GM04503 (cell line): ENCODE results near the gene CAPRIN2.
A peak's percentile ranks its signal among the peaks of the same experiment; 100 is the strongest.

Experiments used
- DNase-seq: peaks from one replicate; pipeline ENCODE4 v3.0.0-alpha.2; 2012; ENCODE audit warnings: low read depth

CAPRIN2 gene, protein sequence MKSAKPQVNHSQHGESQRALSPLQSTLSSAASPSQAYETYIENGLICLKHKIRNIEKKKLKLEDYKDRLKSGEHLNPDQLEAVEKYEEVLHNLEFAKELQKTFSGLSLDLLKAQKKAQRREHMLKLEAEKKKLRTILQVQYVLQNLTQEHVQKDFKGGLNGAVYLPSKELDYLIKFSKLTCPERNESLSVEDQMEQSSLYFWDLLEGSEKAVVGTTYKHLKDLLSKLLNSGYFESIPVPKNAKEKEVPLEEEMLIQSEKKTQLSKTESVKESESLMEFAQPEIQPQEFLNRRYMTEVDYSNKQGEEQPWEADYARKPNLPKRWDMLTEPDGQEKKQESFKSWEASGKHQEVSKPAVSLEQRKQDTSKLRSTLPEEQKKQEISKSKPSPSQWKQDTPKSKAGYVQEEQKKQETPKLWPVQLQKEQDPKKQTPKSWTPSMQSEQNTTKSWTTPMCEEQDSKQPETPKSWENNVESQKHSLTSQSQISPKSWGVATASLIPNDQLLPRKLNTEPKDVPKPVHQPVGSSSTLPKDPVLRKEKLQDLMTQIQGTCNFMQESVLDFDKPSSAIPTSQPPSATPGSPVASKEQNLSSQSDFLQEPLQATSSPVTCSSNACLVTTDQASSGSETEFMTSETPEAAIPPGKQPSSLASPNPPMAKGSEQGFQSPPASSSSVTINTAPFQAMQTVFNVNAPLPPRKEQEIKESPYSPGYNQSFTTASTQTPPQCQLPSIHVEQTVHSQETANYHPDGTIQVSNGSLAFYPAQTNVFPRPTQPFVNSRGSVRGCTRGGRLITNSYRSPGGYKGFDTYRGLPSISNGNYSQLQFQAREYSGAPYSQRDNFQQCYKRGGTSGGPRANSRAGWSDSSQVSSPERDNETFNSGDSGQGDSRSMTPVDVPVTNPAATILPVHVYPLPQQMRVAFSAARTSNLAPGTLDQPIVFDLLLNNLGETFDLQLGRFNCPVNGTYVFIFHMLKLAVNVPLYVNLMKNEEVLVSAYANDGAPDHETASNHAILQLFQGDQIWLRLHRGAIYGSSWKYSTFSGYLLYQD

DNA sequence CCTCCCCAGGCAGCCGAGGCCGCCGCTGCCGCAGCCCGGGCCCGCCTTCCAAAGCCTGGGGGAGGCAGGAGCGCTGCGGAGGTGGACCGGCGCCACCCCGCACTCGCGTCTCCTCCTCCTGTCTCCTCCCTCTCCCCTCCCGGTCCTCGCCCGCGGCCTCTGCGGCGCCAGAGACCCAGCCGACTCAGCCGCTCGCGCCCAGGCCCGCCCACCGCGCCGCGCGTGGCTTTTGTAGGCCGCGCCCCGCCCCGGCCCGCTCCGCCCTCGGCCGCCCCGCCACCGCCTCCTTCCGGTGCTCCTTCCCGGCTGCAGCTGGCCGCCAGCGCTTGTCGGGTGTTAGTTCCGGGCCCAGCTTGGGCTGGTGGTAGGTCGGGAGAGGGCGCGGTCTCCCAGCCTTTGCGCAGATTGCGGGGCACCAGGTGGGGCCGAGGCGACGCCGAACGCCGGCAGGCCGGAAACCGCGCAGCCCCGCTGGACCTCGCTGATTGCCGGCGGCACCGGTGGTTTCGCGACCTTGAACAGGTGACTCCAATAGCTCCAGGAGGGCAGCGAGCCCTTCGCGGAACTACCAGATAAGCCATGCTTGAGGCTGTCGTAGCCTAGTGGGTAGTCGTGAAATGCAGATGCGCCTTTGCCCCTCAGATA lies at the start of gene CAPRIN2:
Gene CAPRIN2, minus strand, starts transcription at position 202 of the 645 bp plus-strand sequence. CDS start 1,431 bp downstream, outside the sequence.
- peak; percentile 61 for DNase-seq

DNA sequence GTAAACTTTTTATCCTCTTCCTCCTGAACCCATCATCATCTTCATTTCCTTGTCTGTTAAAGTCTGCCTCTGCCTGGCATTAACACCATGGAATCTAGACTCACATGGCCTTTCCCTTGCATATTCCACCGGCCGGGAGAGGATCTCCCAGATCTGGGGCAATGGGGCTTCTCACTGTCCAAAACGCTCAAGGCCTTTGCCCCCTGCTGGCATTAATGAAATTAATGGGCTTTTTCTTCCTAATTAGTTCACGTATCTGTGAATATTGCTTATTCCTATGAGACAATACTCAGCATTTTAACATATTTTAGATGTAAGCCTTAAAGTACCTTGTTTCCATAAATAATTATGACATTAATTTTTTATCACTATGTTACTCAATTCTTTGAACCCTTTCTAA lies 42.9 kb upstream of the CAPRIN2 start:
- no peak for DNase-seq

DNA sequence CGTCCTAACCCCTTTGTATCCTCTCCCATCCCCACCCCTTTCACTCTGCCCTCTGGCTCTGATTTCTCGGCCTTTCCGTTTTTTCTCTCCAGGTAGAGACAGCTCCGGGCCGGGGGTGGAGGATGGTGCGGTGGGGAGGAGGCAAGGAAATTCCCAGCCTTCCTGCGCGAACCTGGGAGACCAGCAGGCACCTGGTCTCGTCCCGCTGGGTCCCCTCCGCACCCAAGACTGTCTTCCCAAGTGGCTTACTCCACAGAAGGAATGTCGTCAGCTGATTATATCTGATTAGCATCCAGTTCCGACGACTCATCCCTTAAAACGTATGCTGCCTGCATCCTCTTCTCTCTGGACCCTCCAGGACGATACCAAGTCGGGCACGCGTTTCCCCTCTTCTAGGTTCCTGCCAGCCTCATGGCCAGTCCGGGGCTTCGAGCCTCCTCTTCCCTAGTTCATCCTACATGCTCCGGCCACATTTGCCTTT lies 42.2 kb upstream of the CAPRIN2 start:
- no peak for DNase-seq

DNA sequence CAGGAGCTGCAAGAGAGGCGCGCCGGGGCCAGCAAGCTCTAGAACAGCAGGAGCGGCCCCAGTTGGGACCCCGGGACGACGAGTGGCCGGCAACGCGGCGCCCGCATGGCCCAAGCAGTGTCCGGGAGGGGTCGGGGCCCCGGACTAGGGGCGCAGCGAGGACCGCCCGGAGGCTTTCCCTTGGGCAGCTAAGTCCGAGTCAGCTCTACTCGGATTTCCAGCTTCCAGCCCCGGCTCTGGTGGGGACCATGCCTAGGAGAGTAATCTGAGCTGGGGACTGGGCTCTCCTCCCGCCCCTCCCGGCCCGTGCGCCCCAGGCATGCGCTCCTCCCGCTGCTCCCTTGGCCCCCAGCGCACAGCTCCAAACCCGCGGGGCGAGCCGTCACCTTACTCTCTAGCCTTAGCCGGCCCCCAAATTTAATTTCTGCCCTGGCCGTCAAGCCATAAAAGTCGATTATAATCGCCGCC lies 41.6 kb upstream of the CAPRIN2 start:
- DNase-seq: no peak

DNA sequence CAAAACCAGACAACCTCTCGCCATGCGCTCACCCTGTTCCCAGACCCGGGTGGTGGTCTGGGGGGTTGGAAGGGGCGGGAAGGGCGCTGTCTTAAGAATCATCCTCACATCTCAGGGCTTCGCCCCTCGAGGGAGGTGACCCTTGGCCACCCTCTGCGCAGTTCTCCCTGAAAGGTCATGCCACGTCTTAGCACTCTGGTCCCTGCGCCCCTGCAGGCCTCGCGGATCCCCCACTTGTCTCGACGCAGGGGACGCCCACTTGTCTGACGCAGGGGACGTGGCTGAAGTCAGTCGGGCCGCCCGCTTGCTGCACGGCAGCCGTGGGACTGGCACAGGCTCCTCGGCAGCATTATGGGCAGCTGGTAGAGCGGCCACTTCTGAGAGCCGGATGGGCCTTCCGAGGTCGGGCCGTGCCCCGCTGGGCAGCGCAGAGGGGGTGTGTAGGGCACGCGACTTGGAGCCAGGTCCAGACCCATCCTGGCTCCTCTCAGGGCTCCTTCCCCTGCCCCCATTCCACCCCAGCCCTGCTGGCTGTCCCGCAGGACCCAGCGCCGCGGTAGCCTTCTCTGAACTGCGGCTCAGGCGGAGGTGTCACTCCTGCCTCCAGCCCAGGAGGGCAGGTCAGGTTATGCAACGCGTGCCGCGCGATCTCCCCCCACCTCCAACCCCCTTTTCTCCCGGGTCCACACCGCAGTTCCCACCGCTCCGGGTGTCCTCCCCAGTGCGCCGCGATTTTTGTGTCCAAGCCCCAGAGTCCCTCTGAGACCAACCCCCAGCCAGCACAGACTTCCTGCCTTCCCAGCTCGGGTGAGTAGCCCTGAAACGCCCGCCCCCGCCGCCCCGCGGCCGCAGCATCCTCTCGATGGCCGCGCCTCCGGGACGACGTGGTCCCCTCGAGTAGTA lies 40.9 kb upstream of the CAPRIN2 start:
- no peak for DNase-seq

DNA sequence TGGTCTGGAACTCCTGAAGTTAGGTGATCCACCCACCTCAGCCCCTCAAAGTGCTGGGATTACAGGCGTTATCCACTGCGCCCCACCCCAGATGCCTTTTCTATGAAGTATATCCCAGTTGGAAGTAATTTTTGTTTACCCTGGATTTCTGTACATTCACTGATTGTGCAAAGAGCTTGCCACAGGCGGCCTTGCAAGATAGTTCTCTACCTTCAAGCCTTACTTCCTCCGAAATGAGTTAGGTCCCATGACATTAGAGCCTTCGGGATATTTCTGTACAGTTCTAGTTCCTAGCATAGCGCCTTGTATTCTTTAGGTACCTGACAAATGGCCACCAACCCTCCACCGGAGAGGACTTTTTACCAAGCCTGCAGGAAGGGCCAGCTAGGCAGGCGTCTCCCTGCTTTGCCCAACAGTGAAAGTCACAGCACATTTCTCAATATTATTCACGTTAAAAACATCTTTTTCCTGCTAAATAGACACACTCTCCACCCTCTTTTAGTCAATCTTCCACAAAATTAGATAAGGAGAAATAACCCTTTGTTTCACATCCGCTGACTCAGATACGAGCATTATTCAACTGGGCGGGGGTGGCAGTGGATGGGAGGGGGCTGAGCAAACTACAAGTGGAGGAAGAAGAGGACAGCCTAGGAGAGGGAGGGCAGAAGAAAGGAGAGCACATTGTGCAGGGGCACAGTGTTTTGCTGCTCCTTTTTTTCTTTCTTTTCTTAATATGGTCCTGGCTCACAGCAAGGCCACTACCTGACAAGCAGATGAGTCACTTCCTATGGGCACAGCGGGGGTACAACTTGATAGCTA lies 40.0 kb upstream of the CAPRIN2 start:
- no peak for DNase-seq

DNA sequence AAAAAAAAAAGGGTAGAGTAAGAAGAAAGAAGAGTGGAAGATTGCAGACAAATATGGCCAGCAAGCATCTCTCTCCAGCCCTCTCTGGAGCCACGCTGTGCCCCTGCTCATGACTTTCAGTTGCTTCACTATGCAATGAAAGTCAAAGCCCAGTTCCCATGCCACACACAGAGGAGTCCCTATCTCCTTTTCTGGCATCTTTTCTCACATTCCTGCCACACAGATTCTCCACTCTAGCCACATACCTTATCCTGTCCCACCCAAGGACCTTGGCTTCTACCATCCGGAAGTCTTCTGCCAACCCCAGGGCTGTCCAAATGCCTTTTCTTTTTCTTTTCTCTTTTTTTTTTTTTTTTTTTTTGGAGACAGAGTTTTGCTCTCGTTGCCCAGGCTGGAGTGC lies 39.3 kb upstream of the CAPRIN2 start:
- no peak for DNase-seq

DNA sequence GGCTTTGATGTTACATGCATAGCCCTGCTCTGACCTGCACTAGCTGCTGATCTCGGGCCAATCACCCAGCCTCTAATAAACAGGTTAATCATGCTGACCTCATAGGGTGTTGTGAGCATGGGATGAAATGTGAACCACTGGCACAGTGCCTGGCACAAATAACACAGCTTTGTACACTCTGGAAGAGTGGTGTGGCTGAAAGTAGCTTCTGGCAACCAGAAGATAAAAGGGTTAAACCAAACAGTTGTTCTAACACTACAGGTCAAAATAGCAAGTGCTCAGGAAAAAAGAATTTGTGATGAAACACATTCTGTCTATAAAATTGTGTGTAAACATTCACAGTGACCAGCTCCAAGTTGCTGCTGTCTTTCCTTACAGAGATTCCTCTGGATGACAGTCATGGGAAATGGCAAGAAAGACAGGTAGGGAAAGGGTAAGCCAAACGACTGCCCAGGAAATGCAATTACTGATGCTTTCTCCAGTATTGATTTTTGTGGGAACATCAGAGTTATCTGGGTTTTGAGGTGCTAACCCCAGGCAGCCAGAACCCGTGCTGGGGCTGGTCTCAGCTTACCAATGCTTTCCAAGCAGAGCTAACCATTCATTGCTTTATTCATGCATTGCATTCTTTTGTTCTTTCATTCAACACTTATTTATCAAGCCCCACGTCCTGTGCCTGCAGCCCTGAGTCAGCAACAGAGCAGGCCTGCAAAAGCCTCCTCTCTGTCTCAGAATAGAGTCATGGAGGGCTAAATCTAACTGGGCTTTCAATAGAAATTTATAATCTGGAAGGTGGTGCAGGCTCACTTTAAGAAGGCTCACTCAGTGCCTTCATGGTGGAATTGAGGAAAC lies 38.1 kb upstream of the CAPRIN2 start:
- no peak for DNase-seq

DNA sequence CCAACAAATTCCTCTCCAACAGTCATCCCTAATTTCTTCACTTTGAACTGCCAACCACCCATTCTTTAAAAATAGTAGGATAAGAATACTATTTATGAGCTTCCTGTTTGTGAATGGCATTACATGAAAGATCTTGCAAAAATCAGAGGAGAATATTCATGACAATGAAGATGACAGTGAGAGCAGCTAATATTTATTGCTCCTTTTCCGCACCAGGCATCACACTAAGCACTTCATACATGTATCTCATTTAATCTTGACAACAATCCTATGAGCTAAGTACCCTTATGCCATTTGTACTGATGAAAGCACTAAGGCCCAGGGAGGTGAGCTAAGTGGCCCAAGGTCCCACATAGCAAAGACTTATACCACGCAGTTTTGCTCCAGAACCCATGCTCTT lies 37.3 kb upstream of the CAPRIN2 start:
- no peak for DNase-seq

DNA sequence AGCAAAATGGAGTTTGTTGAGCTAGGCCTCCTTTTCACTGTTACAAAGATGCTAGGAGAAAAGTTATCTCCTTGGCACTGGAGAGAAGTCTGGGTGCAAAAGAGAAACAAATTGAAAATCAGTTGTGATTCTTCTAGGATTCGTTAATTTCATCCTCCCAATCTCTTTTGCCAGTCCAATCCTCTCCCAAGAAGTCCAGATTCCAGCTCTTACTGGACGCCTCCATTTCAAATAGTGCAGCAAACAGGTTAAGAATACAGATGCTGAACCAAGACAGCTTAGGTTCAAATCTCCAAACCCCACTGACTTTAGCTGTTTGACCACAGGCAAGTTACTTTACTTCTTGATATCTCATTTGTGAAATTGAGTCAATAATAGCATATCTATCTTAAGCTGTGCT lies 34.0 kb upstream of the CAPRIN2 start:
- no peak for DNase-seq

DNA sequence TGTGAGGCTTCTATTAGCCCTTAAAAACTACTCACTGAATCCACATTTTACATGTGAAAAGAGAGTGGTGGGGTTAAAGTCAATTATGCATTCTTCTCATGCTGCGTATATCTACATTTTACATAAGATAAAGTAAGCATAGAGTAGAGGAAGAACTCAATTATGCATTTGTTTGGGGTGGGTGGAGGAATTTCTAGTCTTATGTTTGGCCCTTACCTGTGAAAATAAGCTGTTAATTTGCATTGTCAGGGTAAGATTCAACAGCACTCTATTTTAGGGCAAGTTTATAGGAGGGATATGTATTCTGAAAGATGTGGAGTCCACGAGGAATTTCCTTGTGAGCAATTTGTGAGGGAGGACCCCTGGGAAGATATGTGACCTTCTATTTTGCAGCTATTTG lies 30.9 kb upstream of the CAPRIN2 start:
- no peak for DNase-seq

DNA sequence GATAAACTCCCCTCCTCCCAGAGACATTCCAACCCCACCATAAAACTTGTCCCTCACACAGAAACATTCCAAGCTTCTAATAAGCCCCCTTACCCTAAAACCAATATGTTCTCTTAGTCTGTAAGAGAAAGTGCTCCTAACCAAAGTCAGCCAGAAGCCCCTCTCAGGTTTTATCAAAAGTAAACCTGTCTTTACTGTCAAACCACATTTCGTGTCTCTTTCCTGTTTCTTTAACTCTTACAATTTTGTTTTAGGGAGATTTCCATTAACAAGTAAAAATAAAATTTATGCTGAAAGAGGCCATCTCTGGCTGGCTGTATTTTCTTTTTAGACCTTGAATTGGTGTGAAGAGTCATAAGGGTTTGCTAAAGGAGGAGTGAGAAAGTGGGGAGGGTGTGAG lies 29.8 kb upstream of the CAPRIN2 start:
- DNase-seq: no peak

DNA sequence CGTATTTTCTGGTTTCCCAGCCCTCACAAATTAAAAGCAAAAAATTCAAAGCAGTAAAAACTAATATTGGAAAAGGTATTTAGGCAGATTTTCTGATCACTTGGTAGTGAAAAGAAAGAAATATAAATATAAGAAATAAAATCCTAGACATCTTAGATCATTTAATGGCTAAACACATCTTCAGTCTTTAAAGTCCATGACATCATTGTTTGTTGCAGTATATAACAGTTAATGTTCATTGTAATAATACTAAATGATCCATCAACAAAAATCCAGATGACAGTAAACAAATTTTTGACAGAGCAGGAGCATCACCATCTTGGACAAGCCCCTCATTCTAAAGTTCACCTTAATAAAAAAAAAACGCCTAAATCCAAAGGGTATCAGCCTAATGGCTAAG lies 29.2 kb upstream of the CAPRIN2 start:
- no peak for DNase-seq

DNA sequence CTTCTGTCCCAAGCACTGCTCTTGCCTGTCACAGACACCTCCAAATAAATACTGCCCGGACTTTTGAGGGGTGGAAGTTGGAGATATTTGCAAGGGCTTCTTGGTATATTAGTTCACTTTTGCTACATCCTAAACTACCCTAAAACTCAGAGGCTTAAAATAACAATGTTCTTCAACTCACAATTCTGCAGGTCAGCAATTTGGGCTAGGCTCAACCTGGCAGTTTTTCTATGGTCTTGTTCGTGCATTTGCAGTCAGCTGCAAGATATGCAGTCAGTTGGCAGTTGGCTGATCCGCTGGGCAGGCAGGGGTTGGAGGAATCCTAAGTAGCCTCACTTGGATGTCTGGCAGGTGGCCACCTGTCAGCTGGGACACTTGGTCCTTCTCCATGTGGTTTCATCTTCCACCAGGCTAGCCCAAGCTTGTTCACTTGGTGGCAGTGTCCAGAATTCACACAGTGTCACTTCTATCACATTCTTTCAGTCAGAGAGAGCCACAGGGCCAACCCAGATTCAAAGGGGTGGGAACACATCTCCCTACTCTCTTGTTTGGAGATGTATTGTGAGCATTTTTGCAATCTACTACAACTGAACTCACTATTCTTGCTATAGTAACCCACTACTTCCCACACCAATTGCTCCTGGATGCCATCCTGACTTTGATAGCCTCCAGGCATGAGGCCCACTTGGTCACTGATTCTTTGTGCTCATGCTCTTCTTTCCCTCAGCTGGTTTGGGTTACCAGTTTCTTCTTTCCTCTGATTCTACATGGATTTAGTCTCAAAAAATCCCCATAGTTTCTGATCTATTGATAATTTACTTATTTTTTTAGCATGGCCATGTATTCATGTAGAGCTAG lies 27.8 kb upstream of the CAPRIN2 start:
- DNase-seq: no peak

DNA sequence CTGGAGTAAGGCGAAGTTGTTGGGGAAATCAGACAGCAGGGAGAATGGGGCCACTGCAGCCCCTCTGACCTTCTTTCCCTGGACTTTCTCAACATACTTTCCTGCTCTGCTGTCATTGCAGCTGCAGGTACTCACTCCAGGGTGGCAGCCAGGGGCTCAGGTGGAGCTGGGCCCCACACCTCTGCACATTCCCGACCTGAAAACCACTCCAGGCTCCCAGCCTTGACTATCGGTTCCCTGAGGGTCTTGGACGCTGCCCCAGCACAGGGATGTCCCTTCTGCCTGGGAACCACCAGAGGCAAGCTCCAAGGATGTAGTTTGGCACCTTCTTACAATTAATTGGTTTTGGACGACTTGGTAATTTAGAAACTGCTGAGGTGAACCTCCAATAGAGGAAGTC lies 24.8 kb upstream of the CAPRIN2 start:
- no peak for DNase-seq

DNA sequence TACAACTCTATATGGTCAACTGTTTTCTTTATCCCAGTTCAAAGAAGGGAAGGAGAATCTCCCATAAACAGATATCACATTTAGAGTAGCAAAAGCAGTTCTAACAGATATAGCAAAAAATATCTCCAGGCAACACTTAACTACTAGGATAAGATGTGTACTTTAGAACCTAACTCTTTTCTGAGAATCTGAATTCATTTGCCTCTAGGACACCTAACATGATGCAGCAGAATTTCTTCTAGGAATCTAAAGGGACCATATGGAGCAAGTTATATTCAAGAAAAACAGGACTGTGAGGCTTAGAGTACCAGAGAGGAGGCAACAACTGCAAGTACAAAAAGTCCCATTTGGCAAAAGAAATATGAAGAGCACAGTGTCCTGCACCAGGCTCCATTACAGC lies 24.4 kb upstream of the CAPRIN2 start:
- no peak for DNase-seq

DNA sequence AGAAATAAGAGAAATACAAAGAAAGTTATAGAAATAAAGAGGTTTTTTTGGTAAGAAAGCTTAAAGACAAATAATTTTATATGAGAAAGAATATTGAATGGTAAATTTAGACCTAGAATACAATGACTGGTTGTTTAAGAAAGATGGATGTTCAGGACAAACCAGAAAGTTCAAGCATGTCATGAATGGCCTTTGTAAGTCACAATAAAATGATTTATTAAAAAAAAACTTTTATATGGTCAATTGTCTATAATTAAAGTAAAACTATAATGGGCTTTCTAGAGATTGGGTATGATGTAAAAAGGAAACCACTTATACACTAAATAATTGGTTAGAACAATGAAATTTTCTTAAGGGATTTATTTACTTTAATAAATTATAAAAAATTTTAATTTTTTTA lies 19.8 kb upstream of the CAPRIN2 start:
- DNase-seq: no peak

DNA sequence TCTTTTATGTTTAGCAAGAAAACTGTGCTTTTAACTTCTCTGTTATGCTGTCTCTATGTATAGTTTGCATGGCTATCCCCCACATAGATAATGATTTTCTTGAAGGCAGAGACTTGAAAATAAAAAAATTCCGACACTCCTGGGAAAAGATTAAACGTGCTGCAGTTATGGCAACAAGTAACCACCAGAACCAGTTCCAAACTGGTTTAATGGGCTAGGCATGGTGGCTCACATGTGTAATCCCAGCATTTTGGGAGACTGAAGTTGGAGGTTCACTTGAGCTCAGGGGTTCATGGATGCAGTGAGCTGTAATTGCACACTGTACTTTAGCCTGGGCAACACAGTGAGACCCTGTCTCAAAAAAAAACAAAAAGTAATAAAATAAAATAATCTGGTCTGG lies 15.1 kb upstream of the CAPRIN2 start:
- DNase-seq: no peak
